Activated T-helper 2 cell treated with anti-CD3 and anti-CD28 coated beads, Interferon-gamma antibody, Interleukin-2, Interleukin-4, amounts not matched to agents 10 μg/mL and 5 μg/mL and 100 μg/mL, durations not matched to agents 14 hours and 24 hours and 36 hours (primary cell): ENCODE data around the gene TAS2R42. TPM values are rescaled to one million over a fixed set of nuclear protein-coding genes. Genes with fewer than 3 reads are reported as not detected.

Source experiments
- DNase-seq: peaks from one replicate; pipeline ENCODE4 v3.0.0; 2021; ENCODE audit warnings: low spot score
- H3K27ac Mint-ChIP-seq: one replicate; pipeline ENCODE4 v1.8.0; 2021; ENCODE audit warnings: mixed read lengths
- H3K27me3 Mint-ChIP-seq: one replicate; pipeline ENCODE4 v1.8.0; 2021; ENCODE audit warnings: low read depth, mixed read lengths
- H3K36me3 Mint-ChIP-seq: one replicate; pipeline ENCODE4 v1.8.0; 2021; ENCODE audit warnings: low read depth, mixed read lengths
- H3K4me1 Mint-ChIP-seq: one replicate; pipeline ENCODE4 v1.8.0; 2021; ENCODE audit warnings: low read depth, mixed read lengths
- H3K4me3 Mint-ChIP-seq: one replicate; pipeline ENCODE4 v1.8.0; 2021; ENCODE audit warnings: low read depth, mild to moderate bottlenecking, moderate library complexity, mixed read lengths
- H3K9me3 Mint-ChIP-seq: one replicate; pipeline ENCODE4 v1.8.0; 2021; ENCODE audit warnings: mixed read lengths
- intact Hi-C: fragments of 100-400 bp; cut with micrococcal nuclease; formaldehyde crosslinking; loops from one replicate; pipeline ENCODE4 v1.15.1; 2023
- total RNA-seq: library from RNA; stranded (reverse); gene quantifications from 2 replicates; pipeline ENCODE4 v1.2.3, GENCODE V29; 2022

TAS2R42 gene
- total RNA-seq, 1 donor from 2014 or later, result not detected

GRCh38 chr12:11171145-11171968 lies 15.4 kb downstream of the TAS2R42 start, which contains the start of gene SMIM10L1:
SMIM10L1 (plus strand) TSS chr12:11171194; CDS start chr12:11171357, 163 bp downstream.
- no peaks in the 10 kb centered on the region for H3K9me3 Mint-ChIP-seq
- H3K4me3 Mint-ChIP-seq, result peak within 1 kb of the TSS; percentile 99

GRCh38 chr12:11170810-11171144 lies 16.0 kb downstream of the TAS2R42 start:
- intact Hi-C loops, result loop anchor here (1.0 to 2.0 kb wide), 2 partner anchors 447 to 558 kb away; partner anchors contain the start of genes MAGOHB and YBX3
- Mint-ChIP-seq H3K27me3 (no peaks in the 10 kb centered on the region), H3K4me3 (peak overlapping the region; percentile 99), H3K4me1 (peaks cover 57% of the 10 kb centered on the region), H3K27ac (peak overlapping the region; percentile 99), H3K36me3 (peaks cover 68% of the 10 kb centered on the region), H3K9me3 (no peaks in the 10 kb centered on the region)
- no peak for DNase-seq

More at GRCh38 chr12:11171145-11171968, 15.4 kb downstream of the TAS2R42 start, which contains the start of gene SMIM10L1:
- Mint-ChIP-seq H3K27me3 (no peaks in the 10 kb centered on the region), H3K27ac (peak within 1 kb of the TSS; percentile 99), H3K4me1 (peaks cover 53% of the 10 kb centered on the region), H3K36me3 (peaks cover 68% of the 10 kb centered on the region)
- peak; percentile 83 for DNase-seq
- intact Hi-C loops, result loop anchor here (1.0 to 2.0 kb wide), 2 partner anchors 448 to 559 kb away; partner anchors contain the start of genes MAGOHB and YBX3

- DNase-seq, result no peak
Measured at GRCh38 chr12:11166300-11166699, 20.4 kb downstream of the TAS2R42 start.

GRCh38 chr12:11164384-11164783 lies 22.4 kb downstream of the TAS2R42 start:
- Mint-ChIP-seq H3K4me1 (peaks cover 45% of the 10 kb centered on the region), H3K36me3 (peaks cover 70% of the 10 kb centered on the region), H3K9me3 (no peaks in the 10 kb centered on the region), H3K27me3 (no peaks in the 10 kb centered on the region), H3K27ac (no peak overlapping the region), H3K4me3 (no peak overlapping the region)
- no peak for DNase-seq
- intact Hi-C loops, result no loop called here

More at GRCh38 chr12:11166300-11166699, 20.4 kb downstream of the TAS2R42 start:
- H3K27ac Mint-ChIP-seq, result no peak overlapping the region
- H3K9me3 Mint-ChIP-seq, result no peaks in the 10 kb centered on the region
- peaks cover 63% of the 10 kb centered on the region for H3K36me3 Mint-ChIP-seq
- no peaks in the 10 kb centered on the region for H3K27me3 Mint-ChIP-seq
- intact Hi-C loops, result no loop called here
- H3K4me3 Mint-ChIP-seq, result no peak overlapping the region
- peaks cover 48% of the 10 kb centered on the region for H3K4me1 Mint-ChIP-seq

GRCh38 chr12:11162502-11162901 lies 24.2 kb downstream of the TAS2R42 start:
- H3K4me3 Mint-ChIP-seq, result no peak overlapping the region
- H3K27ac Mint-ChIP-seq, result no peak overlapping the region
- peaks cover 31% of the 10 kb centered on the region for H3K4me1 Mint-ChIP-seq
- intact Hi-C loops, result no loop called here
- no peaks in the 10 kb centered on the region for H3K9me3 Mint-ChIP-seq
- H3K36me3 Mint-ChIP-seq, result peaks cover 74% of the 10 kb centered on the region
- no peak for DNase-seq
- H3K27me3 Mint-ChIP-seq, result no peaks in the 10 kb centered on the region

GRCh38 chr12:11158885-11159444 lies 27.8 kb downstream of the TAS2R42 start:
- intact Hi-C loops, result no loop called here
- Mint-ChIP-seq H3K9me3 (peaks cover 21% of the 10 kb centered on the region), H3K4me3 (no peak overlapping the region), H3K27ac (no peak overlapping the region), H3K4me1 (peaks cover 17% of the 10 kb centered on the region), H3K27me3 (no peaks in the 10 kb centered on the region), H3K36me3 (peaks cover 72% of the 10 kb centered on the region)
- DNase-seq, result no peak

GRCh38 chr12:11154400-11154925 lies 32.3 kb downstream of the TAS2R42 start:
- Mint-ChIP-seq H3K4me3 (no peak overlapping the region), H3K27ac (no peak overlapping the region), H3K27me3 (no peaks in the 10 kb centered on the region), H3K9me3 (peaks cover 40% of the 10 kb centered on the region), H3K36me3 (peaks cover 66% of the 10 kb centered on the region), H3K4me1 (peaks cover 3% of the 10 kb centered on the region)
- DNase-seq, result no peak
- intact Hi-C loops, result no loop called here

- Mint-ChIP-seq H3K27me3 (no peaks in the 10 kb centered on the region), H3K4me3 (no peak overlapping the region), H3K9me3 (peaks cover 44% of the 10 kb centered on the region), H3K4me1 (peaks cover 2% of the 10 kb centered on the region), H3K36me3 (peaks cover 55% of the 10 kb centered on the region), H3K27ac (no peak overlapping the region)
- intact Hi-C loops, result no loop called here
- no peak for DNase-seq
Measured at GRCh38 chr12:11152725-11153124, 34.0 kb downstream of the TAS2R42 start.

- Mint-ChIP-seq H3K4me1 (peaks cover 2% of the 10 kb centered on the region), H3K4me3 (no peak overlapping the region), H3K36me3 (peaks cover 47% of the 10 kb centered on the region), H3K27me3 (no peaks in the 10 kb centered on the region), H3K9me3 (peaks cover 40% of the 10 kb centered on the region), H3K27ac (no peak overlapping the region)
- no peak for DNase-seq
- intact Hi-C loops, result no loop called here
Measured at GRCh38 chr12:11150832-11151231, 35.9 kb downstream of the TAS2R42 start.

GRCh38 chr12:11147420-11147819 lies 39.3 kb downstream of the TAS2R42 start:
- no peak overlapping the region for H3K27ac Mint-ChIP-seq
- H3K27me3 Mint-ChIP-seq, result no peaks in the 10 kb centered on the region
- H3K9me3 Mint-ChIP-seq, result peaks cover 27% of the 10 kb centered on the region
- H3K4me3 Mint-ChIP-seq, result no peak overlapping the region
- H3K36me3 Mint-ChIP-seq, result peaks cover 35% of the 10 kb centered on the region
- H3K4me1 Mint-ChIP-seq, result peaks cover 2% of the 10 kb centered on the region
- intact Hi-C loops, result no loop called here
- DNase-seq, result no peak

GRCh38 chr12:11144297-11144696 lies 42.4 kb downstream of the TAS2R42 start:
- Mint-ChIP-seq H3K9me3 (peaks cover 16% of the 10 kb centered on the region), H3K27me3 (no peaks in the 10 kb centered on the region), H3K36me3 (peaks cover 42% of the 10 kb centered on the region), H3K4me1 (no peaks in the 10 kb centered on the region), H3K27ac (no peak overlapping the region), H3K4me3 (no peak overlapping the region)
- no peak for DNase-seq
- intact Hi-C loops, result no loop called here

- intact Hi-C loops, result no loop called here
- DNase-seq, result no peak
Measured at GRCh38 chr12:11143352-11143751, 43.4 kb downstream of the TAS2R42 start.

GRCh38 chr12:11136075-11136474 lies 50.7 kb downstream of the TAS2R42 start:
- Mint-ChIP-seq H3K27me3 (no peaks in the 10 kb centered on the region), H3K9me3 (no peaks in the 10 kb centered on the region), H3K4me1 (peaks cover 22% of the 10 kb centered on the region), H3K36me3 (peaks cover 35% of the 10 kb centered on the region), H3K4me3 (no peak overlapping the region), H3K27ac (no peak overlapping the region)
- no peak for DNase-seq
- intact Hi-C loops, result no loop called here

More at GRCh38 chr12:11143352-11143751, 43.4 kb downstream of the TAS2R42 start:
- Mint-ChIP-seq H3K27ac (no peak overlapping the region), H3K27me3 (no peaks in the 10 kb centered on the region), H3K4me3 (no peak overlapping the region), H3K9me3 (peaks cover 12% of the 10 kb centered on the region), H3K36me3 (peaks cover 40% of the 10 kb centered on the region), H3K4me1 (no peaks in the 10 kb centered on the region)
